Fibroblast of lung (primary cell): ENCODE measurements around the gene RHBDD1. TPM values are rescaled to one million over a fixed set of nuclear protein-coding genes. Genes with fewer than 3 reads are reported as not detected.

ENCODE experiments used
- DNase-seq, 2 donors: peaks; one replicate each; pipeline versions ENCODE4 v3.0.0 to v3.0.0-alpha.2; 2010; ENCODE audit warnings: low read depth in 2 of 2
- H2AFZ ChIP-seq: 2 replicates; pipeline ENCODE4 v1.5.1; 2012; ENCODE audit warnings: low read length, control low read depth, inconsistent platforms
- H3K27ac ChIP-seq: 2 replicates; pipeline ENCODE4 v1.5.1; 2011; ENCODE audit warnings: low read length, control low read depth; ENCODE audit not compliant: insufficient read depth
- H3K27me3 ChIP-seq: 2 replicates; pipeline ENCODE4 v1.5.1; 2011; ENCODE audit warnings: mild to moderate bottlenecking, low read length; ENCODE audit not compliant: control insufficient read depth, insufficient read depth
- H3K36me3 ChIP-seq: 2 replicates; pipeline ENCODE4 v1.5.1; 2011; ENCODE audit warnings: low read length; ENCODE audit not compliant: control insufficient read depth, insufficient read depth
- H3K4me1 ChIP-seq: 2 replicates; pipeline ENCODE4 v1.5.1; 2011; ENCODE audit warnings: low read length; ENCODE audit not compliant: control insufficient read depth, insufficient read depth; ENCODE audit errors: extremely low read depth
- H3K4me2 ChIP-seq: 2 replicates; pipeline ENCODE4 v1.5.1; 2011; ENCODE audit warnings: low read length, control low read depth; ENCODE audit not compliant: insufficient read depth; ENCODE audit errors: extremely low read depth
- H3K4me3 ChIP-seq, 4 experiments: fragments of 200-600 bp in 1 of 4; sonication (generic) in 1 of 4; replicated peaks in 1 of 4; 2 replicates each; pipeline ENCODE4 v1.5.1; 2011 to 2016; ENCODE audit warnings: low read length in 4 of 4, low read depth in 3 of 4, mild to moderate bottlenecking in 3 of 4, control low read depth in 2 of 4, inconsistent platforms in 1 of 4, mixed read lengths in 1 of 4; ENCODE audit not compliant: insufficient read depth in 1 of 4; ENCODE audit errors: control extremely low read depth in 1 of 4
- H3K79me2 ChIP-seq: 2 replicates; pipeline ENCODE4 v1.5.1; 2012; ENCODE audit warnings: mild to moderate bottlenecking, low read length, inconsistent platforms; ENCODE audit not compliant: control insufficient read depth, insufficient read depth
- H3K9ac ChIP-seq: 2 replicates; pipeline ENCODE4 v1.5.1; 2011; ENCODE audit warnings: mild to moderate bottlenecking, low read length, control low read depth; ENCODE audit not compliant: insufficient read depth
- H3K9me3 ChIP-seq: 2 replicates; pipeline ENCODE4 v1.5.1; 2012; ENCODE audit warnings: low read depth, low read length; ENCODE audit not compliant: control insufficient read depth, insufficient read depth
- H4K20me1 ChIP-seq: 2 replicates; pipeline ENCODE4 v1.5.1; 2011; ENCODE audit warnings: low read length; ENCODE audit not compliant: control insufficient read depth, insufficient read depth; ENCODE audit errors: extremely low read depth
- CTCF ChIP-seq, 2 donors: IDR thresholded peaks in 1 of 2; conservative IDR thresholded peaks in 1 of 2; 1 replicate in 1 of 2; 2 replicates in 1 of 2; pipeline ENCODE4 v1.5.1; 2011 to 2012; ENCODE audit warnings: low read length in 2 of 2, control low read depth in 1 of 2, inconsistent platforms in 1 of 2, low read depth in 1 of 2, mild to moderate bottlenecking in 1 of 2
- EZH2 ChIP-seq: IDR thresholded peaks from 2 replicates; pipeline ENCODE4 v1.5.1; 2012; ENCODE audit warnings: low read length, control low read depth, mild to moderate bottlenecking; ENCODE audit errors: missing control alignments
- polyA plus RNA-seq, 2 donors: library from polyadenylated mRNA; depleted of rRNA in 1 of 2; stranded (reverse) in 1 of 2; unstranded in 1 of 2; fragments of >200 nt; gene quantifications; 2 replicates each; pipeline ENCODE4 v1.2.1, GENCODE V29; 2011 to 2012; ENCODE audit warnings: missing spikeins in 1 of 2
- total RNA-seq: library from RNA; depleted of rRNA; stranded (reverse); fragments of >200 nt; gene quantifications from 2 replicates; pipeline ENCODE4 v1.2.1, GENCODE V29; 2014

The RHBDD1 gene
- total and polyA plus RNA-seq, 2 donors (not counting 1 experiment from before 2014, with no cell fraction given), result 31.5 to 85.4 TPM

GRCh38 chr2:226915846-226916360 lies 80.0 kb downstream of the RHBDD1 start:
- H3K4me3 ChIP-seq, result no peak overlapping the region
- no peak overlapping the region for H3K4me2 ChIP-seq
- no peaks in the 10 kb centered on the region for H3K9me3 ChIP-seq
- no peaks in the 10 kb centered on the region for H3K4me1 ChIP-seq
- no peak overlapping the region for H3K27ac ChIP-seq
- H2AFZ ChIP-seq, result no peak overlapping the region
- peak; percentile 63 to 75 for DNase-seq
- no peaks in the 10 kb centered on the region for H4K20me1 ChIP-seq
- no peak overlapping the region for H3K9ac ChIP-seq
- no peaks in the 10 kb centered on the region for H3K27me3 ChIP-seq
- H3K79me2 ChIP-seq, result no peaks in the 10 kb centered on the region
- H3K36me3 ChIP-seq, result no peaks in the 10 kb centered on the region
- TF ChIP-seq EZH2 (no peak), CTCF (conservative IDR thresholded peaks at IDR 0.05 in 1 of 2, IDR thresholded peaks at IDR 0.05 in 1 of 2; ENCODE audit: low read depth in 1 of 2, low read length in 2 of 2) (no peak)

GRCh38 chr2:226916669-226917068 lies 80.8 kb downstream of the RHBDD1 start:
- H3K4me2 ChIP-seq, result no peak overlapping the region
- no peaks in the 10 kb centered on the region for H4K20me1 ChIP-seq
- H3K79me2 ChIP-seq, result no peaks in the 10 kb centered on the region
- H3K27ac ChIP-seq, result no peak overlapping the region
- H3K9me3 ChIP-seq, result no peaks in the 10 kb centered on the region
- no peak for DNase-seq
- H3K27me3 ChIP-seq, result no peaks in the 10 kb centered on the region
- H2AFZ ChIP-seq, result no peak overlapping the region
- TF ChIP-seq EZH2 (no peak), CTCF (conservative IDR thresholded peaks at IDR 0.05 in 1 of 2, IDR thresholded peaks at IDR 0.05 in 1 of 2; ENCODE audit: low read depth in 1 of 2, low read length in 2 of 2) (no peak)
- H3K4me3 ChIP-seq, result no peak overlapping the region
- H3K4me1 ChIP-seq, result no peaks in the 10 kb centered on the region
- no peak overlapping the region for H3K9ac ChIP-seq
- no peaks in the 10 kb centered on the region for H3K36me3 ChIP-seq

- TF ChIP-seq CTCF (conservative IDR thresholded peaks at IDR 0.05 in 1 of 2, IDR thresholded peaks at IDR 0.05 in 1 of 2; ENCODE audit: low read depth in 1 of 2, low read length in 2 of 2), result no peak
- no peak for TF ChIP-seq EZH2
- no peaks in the 10 kb centered on the region for H3K27me3 ChIP-seq
- no peaks in the 10 kb centered on the region for H3K79me2 ChIP-seq
Observed at GRCh38 chr2:226932443-226932842, 96.6 kb downstream of the RHBDD1 start.

More at GRCh38 chr2:226932443-226932842, 96.6 kb downstream of the RHBDD1 start:
- no peaks in the 10 kb centered on the region for H4K20me1 ChIP-seq
- peak in 1 of 2 donors; percentile 8 for DNase-seq
- H3K4me2 ChIP-seq, result no peak overlapping the region
- H3K4me1 ChIP-seq, result no peaks in the 10 kb centered on the region
- H3K9ac ChIP-seq, result no peak overlapping the region
- H3K27ac ChIP-seq, result no peak overlapping the region
- no peaks in the 10 kb centered on the region for H3K9me3 ChIP-seq
- no peaks in the 10 kb centered on the region for H3K36me3 ChIP-seq
- H3K4me3 ChIP-seq, result no peak overlapping the region
- H2AFZ ChIP-seq, result no peak overlapping the region
